Fibroblast of mammary gland (primary cell): ENCODE results near the gene GLRX3.

ENCODE experiments used
- DNase-seq: peaks from one replicate; pipeline ENCODE4 v3.0.0-alpha.2; 2010; ENCODE audit warnings: low read depth
- H3K4me3 ChIP-seq: 2 replicates; pipeline ENCODE4 v1.5.1; 2011; ENCODE audit warnings: low read depth, mild to moderate bottlenecking, low read length, moderate library complexity; ENCODE audit not compliant: control insufficient read depth
- TF ChIP-seq, protein P1 (sequence below): conservative IDR thresholded peaks from 2 replicates; pipeline ENCODE4 v1.5.1; 2011; ENCODE audit warnings: low read depth, low read length, inconsistent platforms; ENCODE audit not compliant: control insufficient read depth, insufficient read depth

Gene GLRX3

DNA sequence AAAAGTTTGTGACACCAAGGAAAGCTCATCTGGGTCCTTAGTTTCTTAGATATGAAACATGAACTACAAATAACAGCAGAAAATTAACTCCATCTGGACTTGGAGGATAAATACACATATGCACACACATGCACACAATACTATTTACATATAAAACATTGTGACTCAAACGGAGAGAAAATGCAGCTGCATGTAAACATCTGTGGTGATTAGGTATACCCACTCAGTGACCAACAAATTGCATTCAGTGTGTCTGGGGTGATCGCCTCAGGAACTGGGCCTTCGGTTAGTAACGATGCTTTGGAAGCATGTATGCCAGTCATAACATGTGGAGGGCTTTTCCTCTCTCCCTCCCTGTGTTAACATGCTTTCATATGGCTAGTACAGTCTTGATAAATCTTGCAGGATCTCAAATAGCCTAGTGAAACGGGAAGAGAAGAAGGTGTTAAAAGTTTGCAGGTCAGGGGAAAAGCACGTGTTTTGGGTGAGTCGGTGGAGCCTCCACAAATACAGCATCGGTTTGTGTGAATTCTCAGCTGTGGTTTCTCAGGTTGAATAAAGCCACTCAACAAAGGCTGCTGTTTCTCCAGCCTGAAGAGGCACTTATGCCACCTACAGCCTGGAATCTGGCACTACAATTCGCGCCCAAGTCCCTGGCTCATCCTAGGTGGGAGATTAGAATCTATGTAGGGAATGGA is 8.7 kb upstream of the GLRX3 start:
- peak; percentile 64 for DNase-seq
- H3K4me3 ChIP-seq, result no peak overlapping the region
- TF ChIP-seq, protein P1, sequence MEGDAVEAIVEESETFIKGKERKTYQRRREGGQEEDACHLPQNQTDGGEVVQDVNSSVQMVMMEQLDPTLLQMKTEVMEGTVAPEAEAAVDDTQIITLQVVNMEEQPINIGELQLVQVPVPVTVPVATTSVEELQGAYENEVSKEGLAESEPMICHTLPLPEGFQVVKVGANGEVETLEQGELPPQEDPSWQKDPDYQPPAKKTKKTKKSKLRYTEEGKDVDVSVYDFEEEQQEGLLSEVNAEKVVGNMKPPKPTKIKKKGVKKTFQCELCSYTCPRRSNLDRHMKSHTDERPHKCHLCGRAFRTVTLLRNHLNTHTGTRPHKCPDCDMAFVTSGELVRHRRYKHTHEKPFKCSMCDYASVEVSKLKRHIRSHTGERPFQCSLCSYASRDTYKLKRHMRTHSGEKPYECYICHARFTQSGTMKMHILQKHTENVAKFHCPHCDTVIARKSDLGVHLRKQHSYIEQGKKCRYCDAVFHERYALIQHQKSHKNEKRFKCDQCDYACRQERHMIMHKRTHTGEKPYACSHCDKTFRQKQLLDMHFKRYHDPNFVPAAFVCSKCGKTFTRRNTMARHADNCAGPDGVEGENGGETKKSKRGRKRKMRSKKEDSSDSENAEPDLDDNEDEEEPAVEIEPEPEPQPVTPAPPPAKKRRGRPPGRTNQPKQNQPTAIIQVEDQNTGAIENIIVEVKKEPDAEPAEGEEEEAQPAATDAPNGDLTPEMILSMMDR, result peak; percentile 94

DNA sequence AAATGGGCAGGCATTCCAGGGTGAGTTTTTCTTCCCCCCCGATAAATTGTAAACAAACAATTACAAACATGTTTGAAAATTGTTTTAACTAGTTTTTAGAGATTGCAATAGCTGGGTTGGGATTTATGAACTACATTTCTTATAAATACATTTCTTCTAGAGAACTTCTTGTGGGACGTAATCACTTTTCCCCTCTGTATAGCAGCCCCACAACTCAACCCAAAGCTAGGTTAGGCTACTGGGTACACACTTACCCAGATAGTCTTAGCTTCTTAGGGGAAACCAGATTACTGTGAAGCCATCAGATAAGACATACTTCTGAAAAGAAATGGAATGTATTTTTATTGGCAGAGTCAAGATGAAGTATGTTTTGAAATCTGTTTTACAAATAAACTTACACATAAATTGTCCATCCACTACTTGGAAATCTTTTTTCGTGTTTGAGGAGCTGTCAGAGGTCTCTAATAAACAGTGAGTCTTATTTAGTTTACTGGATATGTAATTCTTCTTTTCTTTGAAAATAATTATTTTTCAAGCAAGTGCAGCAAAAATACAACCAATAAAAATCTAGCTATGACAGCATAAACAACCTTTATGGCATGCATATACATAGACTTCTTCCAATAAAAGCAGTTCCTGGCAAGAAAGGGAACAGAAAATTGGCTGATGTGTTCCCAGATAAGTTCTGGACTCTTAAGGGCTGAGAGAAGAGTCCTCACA is 8.0 kb upstream of the GLRX3 start:
- TF ChIP-seq, protein P1, result no peak
- no peak for DNase-seq
- no peak overlapping the region for H3K4me3 ChIP-seq

- no peak overlapping the region for H3K4me3 ChIP-seq
- TF ChIP-seq, protein P1, result no peak
- DNase-seq, result no peak
Measured at GRCh38 chr10:130128922-130129321, 7.3 kb upstream of the GLRX3 start.

GRCh38 chr10:130135676-130136225 is 440 bp upstream of the GLRX3 start:
- no peak for DNase-seq
- peak overlapping the region; percentile 73 for H3K4me3 ChIP-seq
- TF ChIP-seq, protein P1, result no peak

DNA sequence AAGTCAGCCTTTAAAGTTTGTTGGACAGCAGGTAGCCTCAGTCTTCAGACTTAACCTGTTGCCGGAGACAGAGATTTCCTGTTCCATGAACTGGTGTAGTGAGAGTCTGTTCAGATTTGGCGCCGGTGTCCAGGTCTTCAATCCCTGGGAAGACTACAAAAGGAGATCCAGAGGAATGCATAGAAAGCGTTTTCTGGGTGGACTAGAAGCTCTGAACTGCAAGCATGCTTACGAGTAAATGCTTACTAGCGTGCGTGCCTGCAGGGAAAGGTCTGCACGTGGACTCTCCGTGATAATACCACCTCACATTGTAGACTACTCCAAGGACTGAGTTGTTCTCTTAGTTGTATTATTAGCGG is 878 bp downstream of the GLRX3 start:
- H3K4me3 ChIP-seq, result peak overlapping the region; percentile 73
- DNase-seq, result peak; percentile 22
- TF ChIP-seq, protein P1, result no peak

GRCh38 chr10:130137659-130138478 is 1.7 kb downstream of the GLRX3 start:
- peak overlapping the region; percentile 73 for H3K4me3 ChIP-seq
- DNase-seq, result no peak
- TF ChIP-seq, protein P1, result no peak
